Astrocyte (in vitro differentiated cells and primary cell): ENCODE results near the gene CHST15. TPM values are rescaled to one million over a fixed set of nuclear protein-coding genes. Genes with fewer than 3 reads are reported as not detected.

Source experiments
- DNase-seq: peaks from one replicate; pipeline ENCODE4 v3.0.0-alpha.2; 2010; ENCODE audit warnings: low read depth
- FAIRE-seq: peaks from 2 replicates; lab custom pipeline; 2011; peaks lifted over from hg19 to GRCh38; lab: Jason Lieb, UNC
- H2AFZ ChIP-seq: 2 replicates; pipeline ENCODE4 v1.6.0; 2012; ENCODE audit warnings: low read depth, low read length, inconsistent platforms
- H3K27ac ChIP-seq: 2 replicates; pipeline ENCODE4 v1.5.1; 2011; ENCODE audit warnings: low read depth, low read length, inconsistent platforms
- H3K27me3 ChIP-seq: 2 replicates; pipeline ENCODE4 v1.6.0; 2011; ENCODE audit warnings: low read length, inconsistent platforms; ENCODE audit not compliant: insufficient read depth
- H3K36me3 ChIP-seq: 2 replicates; pipeline ENCODE4 v1.5.1; 2011; ENCODE audit warnings: low read length, inconsistent platforms; ENCODE audit not compliant: insufficient read depth
- H3K4me1 ChIP-seq: 2 replicates; pipeline ENCODE4 v1.5.1; 2011; ENCODE audit warnings: low read length, inconsistent platforms; ENCODE audit not compliant: insufficient read depth
- H3K4me2 ChIP-seq: 2 replicates; pipeline ENCODE4 v1.6.0; 2012; ENCODE audit warnings: low read length, inconsistent platforms
- H3K4me3 ChIP-seq: 2 replicates; pipeline ENCODE4 v1.5.1; 2011; ENCODE audit warnings: low read depth, mild to moderate bottlenecking, low read length, inconsistent platforms; ENCODE audit not compliant: insufficient read depth
- H3K79me2 ChIP-seq: 2 replicates; pipeline ENCODE4 v1.6.0; 2012; ENCODE audit warnings: mild to moderate bottlenecking, low read length, inconsistent platforms; ENCODE audit not compliant: insufficient read depth
- H3K9ac ChIP-seq: 2 replicates; pipeline ENCODE4 v1.6.0; 2012; ENCODE audit warnings: mild to moderate bottlenecking, low read length, inconsistent platforms
- H3K9me3 ChIP-seq: 2 replicates; pipeline ENCODE4 v1.5.1; 2012; ENCODE audit warnings: low read depth, mild to moderate bottlenecking, low read length, inconsistent platforms; ENCODE audit not compliant: insufficient read depth
- H4K20me1 ChIP-seq: 2 replicates; pipeline ENCODE4 v1.6.0; 2012; ENCODE audit warnings: low read length, inconsistent platforms; ENCODE audit not compliant: insufficient read depth
- H3K27ac Mint-ChIP-seq: one replicate; pipeline ENCODE4 v1.8.0; 2021; ENCODE audit warnings: mild to moderate bottlenecking, mixed read lengths; ENCODE audit not compliant: unreplicated experiment
- H3K27me3 Mint-ChIP-seq: one replicate; pipeline ENCODE4 v1.8.0; 2021; ENCODE audit warnings: low read depth, mixed read lengths; ENCODE audit not compliant: unreplicated experiment
- H3K36me3 Mint-ChIP-seq: one replicate; pipeline ENCODE4 v1.8.0; 2021; ENCODE audit warnings: low read depth, mixed read lengths; ENCODE audit not compliant: unreplicated experiment
- H3K4me1 Mint-ChIP-seq: one replicate; pipeline ENCODE4 v1.8.0; 2021; ENCODE audit warnings: low read depth, mixed read lengths; ENCODE audit not compliant: unreplicated experiment
- H3K4me3 Mint-ChIP-seq: one replicate; pipeline ENCODE4 v1.8.0; 2021; ENCODE audit warnings: mild to moderate bottlenecking, moderate library complexity, mixed read lengths; ENCODE audit not compliant: unreplicated experiment
- H3K9me3 Mint-ChIP-seq: one replicate; pipeline ENCODE4 v1.8.0; 2021; ENCODE audit warnings: mild to moderate bottlenecking, mixed read lengths; ENCODE audit not compliant: unreplicated experiment
- EZH2 ChIP-seq: IDR thresholded peaks from 2 replicates; pipeline ENCODE4 v1.6.1; 2012; ENCODE audit warnings: mild to moderate bottlenecking, low read length, inconsistent platforms; ENCODE audit not compliant: insufficient read depth
- total RNA-seq: library from RNA; stranded (reverse); gene quantifications from 2 replicates; pipeline ENCODE4 v1.2.1, GENCODE V29; 2021
- TF ChIP-seq, protein P1 (sequence below): IDR thresholded peaks from 2 replicates; pipeline ENCODE4 v1.5.1; 2011; ENCODE audit warnings: low read depth, mild to moderate bottlenecking, inconsistent platforms, low read length, moderate library complexity; ENCODE audit not compliant: insufficient read depth

Gene CHST15
- total RNA-seq, 1 donor from 2014 or later, result 20.6 TPM

- Histone ChIP-seq H3K4me3 (no peak overlapping the region), H2AFZ (no peak overlapping the region), H3K4me1 (peaks cover 3% of the 10 kb centered on the region), H3K27me3 (peaks cover 24% of the 10 kb centered on the region), H3K9ac (no peak overlapping the region), H3K79me2 (peaks cover 19% of the 10 kb centered on the region), H4K20me1 (peaks cover 62% of the 10 kb centered on the region), H3K4me2 (no peak overlapping the region), H3K9me3 (no peaks in the 10 kb centered on the region), H3K27ac (no peak overlapping the region), H3K36me3 (no peaks in the 10 kb centered on the region)
- Mint-ChIP-seq H3K27ac (no peak overlapping the region), H3K4me3 (no peak overlapping the region), H3K9me3 (peaks cover 4% of the 10 kb centered on the region), H3K27me3 (peaks cover 13% of the 10 kb centered on the region), H3K36me3 (peaks cover 3% of the 10 kb centered on the region), H3K4me1 (peaks cover 33% of the 10 kb centered on the region)
- DNase-seq (no peak), FAIRE-seq (no peak)
- TF ChIP-seq EZH2, result no peak
- TF ChIP-seq, protein P1, sequence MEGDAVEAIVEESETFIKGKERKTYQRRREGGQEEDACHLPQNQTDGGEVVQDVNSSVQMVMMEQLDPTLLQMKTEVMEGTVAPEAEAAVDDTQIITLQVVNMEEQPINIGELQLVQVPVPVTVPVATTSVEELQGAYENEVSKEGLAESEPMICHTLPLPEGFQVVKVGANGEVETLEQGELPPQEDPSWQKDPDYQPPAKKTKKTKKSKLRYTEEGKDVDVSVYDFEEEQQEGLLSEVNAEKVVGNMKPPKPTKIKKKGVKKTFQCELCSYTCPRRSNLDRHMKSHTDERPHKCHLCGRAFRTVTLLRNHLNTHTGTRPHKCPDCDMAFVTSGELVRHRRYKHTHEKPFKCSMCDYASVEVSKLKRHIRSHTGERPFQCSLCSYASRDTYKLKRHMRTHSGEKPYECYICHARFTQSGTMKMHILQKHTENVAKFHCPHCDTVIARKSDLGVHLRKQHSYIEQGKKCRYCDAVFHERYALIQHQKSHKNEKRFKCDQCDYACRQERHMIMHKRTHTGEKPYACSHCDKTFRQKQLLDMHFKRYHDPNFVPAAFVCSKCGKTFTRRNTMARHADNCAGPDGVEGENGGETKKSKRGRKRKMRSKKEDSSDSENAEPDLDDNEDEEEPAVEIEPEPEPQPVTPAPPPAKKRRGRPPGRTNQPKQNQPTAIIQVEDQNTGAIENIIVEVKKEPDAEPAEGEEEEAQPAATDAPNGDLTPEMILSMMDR, result no peak
Measured at GRCh38 chr10:124070666-124071065, 22.7 kb downstream of the CHST15 start.

GRCh38 chr10:124069341-124070264 is 23.8 kb downstream of the CHST15 start:
- peaks cover 3% of the 10 kb centered on the region for H3K36me3 Mint-ChIP-seq
- peaks cover 34% of the 10 kb centered on the region for H3K4me1 Mint-ChIP-seq
- peaks cover 2% of the 10 kb centered on the region for H3K9me3 Mint-ChIP-seq
- H3K79me2 ChIP-seq, result peaks cover 16% of the 10 kb centered on the region
- H3K4me3 ChIP-seq, result no peak overlapping the region
- peaks cover 54% of the 10 kb centered on the region for H4K20me1 ChIP-seq
- peaks cover 27% of the 10 kb centered on the region for H3K27me3 ChIP-seq
- H3K4me2 ChIP-seq, result no peak overlapping the region
- no peaks in the 10 kb centered on the region for H3K36me3 ChIP-seq
- no peak overlapping the region for H3K4me3 Mint-ChIP-seq
- TF ChIP-seq, protein P1, result no peak
- no peak for TF ChIP-seq EZH2
- H3K9me3 ChIP-seq, result no peaks in the 10 kb centered on the region
- H3K27ac ChIP-seq, result no peak overlapping the region
- H3K27ac Mint-ChIP-seq, result no peak overlapping the region
- no peak overlapping the region for H2AFZ ChIP-seq
- no peak for DNase-seq
- no peak overlapping the region for H3K9ac ChIP-seq
- peaks cover 13% of the 10 kb centered on the region for H3K27me3 Mint-ChIP-seq
- no peak for FAIRE-seq
- peaks cover 8% of the 10 kb centered on the region for H3K4me1 ChIP-seq

DNA sequence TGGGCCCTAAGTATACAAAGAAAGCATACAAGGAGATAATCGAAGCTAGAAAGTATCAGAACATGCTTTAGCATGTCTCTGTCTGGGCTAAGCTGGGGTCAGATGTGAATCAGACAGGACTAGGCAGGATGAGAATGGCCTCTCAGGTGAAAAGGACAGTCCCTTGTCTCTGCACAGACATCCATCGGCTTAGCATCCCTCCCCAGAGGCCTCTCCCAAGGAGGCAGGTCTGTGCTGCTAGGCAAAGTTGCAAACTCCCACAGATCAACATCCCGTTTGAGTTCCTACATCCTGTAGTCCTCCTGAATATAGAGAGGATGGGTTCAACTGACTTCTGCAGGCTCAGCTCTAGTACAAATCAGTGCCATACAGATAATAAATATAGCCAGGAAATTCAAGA is 24.5 kb downstream of the CHST15 start:
- Histone ChIP-seq H3K79me2 (peaks cover 11% of the 10 kb centered on the region), H3K4me3 (no peak overlapping the region), H3K27me3 (peaks cover 27% of the 10 kb centered on the region), H3K9me3 (no peaks in the 10 kb centered on the region), H3K4me1 (peaks cover 12% of the 10 kb centered on the region), H3K9ac (no peak overlapping the region), H4K20me1 (peaks cover 48% of the 10 kb centered on the region), H3K36me3 (no peaks in the 10 kb centered on the region), H3K27ac (no peak overlapping the region), H3K4me2 (no peak overlapping the region), H2AFZ (no peak overlapping the region)
- DNase-seq, result no peak
- TF ChIP-seq, protein P1, result no peak
- TF ChIP-seq EZH2, result no peak
- Mint-ChIP-seq H3K9me3 (no peaks in the 10 kb centered on the region), H3K36me3 (peaks cover 6% of the 10 kb centered on the region), H3K27me3 (peaks cover 10% of the 10 kb centered on the region), H3K27ac (no peak overlapping the region), H3K4me3 (no peak overlapping the region), H3K4me1 (peaks cover 37% of the 10 kb centered on the region)
- FAIRE-seq, result no peak
